Epithelial cell of esophagus (primary cell): ENCODE measurements around the gene CFAP61.

Experiments
- DNase-seq: peaks from one replicate; pipeline ENCODE4 v3.0.0; 2010; ENCODE audit warnings: low read depth
- H3K4me3 ChIP-seq: 2 replicates; pipeline ENCODE4 v1.5.1; 2011; ENCODE audit warnings: mild to moderate bottlenecking, low read length, control low read depth
- CTCF ChIP-seq: IDR thresholded peaks from 2 replicates; pipeline ENCODE4 v1.5.1; 2011; ENCODE audit warnings: low read depth, mild to moderate bottlenecking, low read length, control low read depth, inconsistent platforms; ENCODE audit not compliant: insufficient read depth; ENCODE audit errors: missing control alignments

The CFAP61 gene

GRCh38 chr20:20065361-20065760, 13.0 kb downstream of the CFAP61 start:
- DNase-seq, result no peak
- no peak for TF ChIP-seq CTCF
- no peak overlapping the region for H3K4me3 ChIP-seq

GRCh38 chr20:20070871-20071726, 18.8 kb downstream of the CFAP61 start:
- TF ChIP-seq CTCF, result no peak
- DNase-seq, result no peak
- no peak overlapping the region for H3K4me3 ChIP-seq

- no peak for DNase-seq
- TF ChIP-seq CTCF, result no peak
- no peak overlapping the region for H3K4me3 ChIP-seq
Observed at GRCh38 chr20:20073801-20074371, 21.6 kb downstream of the CFAP61 start.

- TF ChIP-seq CTCF, result no peak
- DNase-seq, result no peak
- H3K4me3 ChIP-seq, result no peak overlapping the region
Observed at GRCh38 chr20:20075032-20075431, 22.7 kb downstream of the CFAP61 start.

- DNase-seq, result peak; percentile 71
- no peak for TF ChIP-seq CTCF
- no peak overlapping the region for H3K4me3 ChIP-seq
Observed at GRCh38 chr20:20076297-20077065, 24.1 kb downstream of the CFAP61 start.

- H3K4me3 ChIP-seq, result no peak overlapping the region
- no peak for DNase-seq
- TF ChIP-seq CTCF, result no peak
Observed at GRCh38 chr20:20078041-20078440, 25.7 kb downstream of the CFAP61 start.
